HG03571 (cell line): ENCODE data around the gene SYNRG.

Experiments
- ATAC-seq: cut with Tn5 transposase; IDR thresholded peaks from one replicate; pipeline ENCODE4 v1.9.1; 2021; ENCODE audit not compliant: unreplicated experiment

Gene SYNRG

DNA sequence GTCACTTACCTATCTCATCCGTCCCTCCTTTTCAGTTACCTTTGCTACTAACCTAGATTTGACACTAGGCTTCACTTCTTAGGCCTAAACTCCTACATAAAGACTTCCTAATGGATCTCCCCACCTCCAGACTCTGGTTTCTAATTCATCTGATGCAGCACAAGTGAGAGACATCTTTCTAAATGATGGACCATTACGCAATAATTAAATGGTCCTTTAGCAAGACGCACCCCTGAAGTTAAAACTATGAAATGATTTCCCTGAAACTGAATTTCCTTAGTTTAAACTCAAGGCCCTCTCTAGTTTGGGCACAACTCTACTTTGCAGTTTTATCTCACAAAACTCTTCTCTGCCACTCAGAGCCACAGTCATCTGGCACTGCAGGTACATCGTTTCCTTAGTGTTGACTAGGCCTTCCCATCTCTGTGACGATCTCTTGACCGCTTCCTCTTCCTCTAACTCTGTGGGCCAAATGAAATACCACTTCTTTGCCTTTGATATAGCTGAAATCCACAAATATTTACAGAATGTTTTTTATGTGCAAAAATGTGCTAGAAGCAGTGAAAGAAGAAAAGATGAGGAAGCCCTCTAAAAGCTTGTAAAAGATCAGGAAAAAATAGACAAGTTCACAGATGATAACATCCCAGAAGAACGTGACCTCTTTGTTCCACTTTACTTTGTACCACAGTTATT lies 3.3 kb downstream of the SYNRG start:
- no peak for ATAC-seq

DNA sequence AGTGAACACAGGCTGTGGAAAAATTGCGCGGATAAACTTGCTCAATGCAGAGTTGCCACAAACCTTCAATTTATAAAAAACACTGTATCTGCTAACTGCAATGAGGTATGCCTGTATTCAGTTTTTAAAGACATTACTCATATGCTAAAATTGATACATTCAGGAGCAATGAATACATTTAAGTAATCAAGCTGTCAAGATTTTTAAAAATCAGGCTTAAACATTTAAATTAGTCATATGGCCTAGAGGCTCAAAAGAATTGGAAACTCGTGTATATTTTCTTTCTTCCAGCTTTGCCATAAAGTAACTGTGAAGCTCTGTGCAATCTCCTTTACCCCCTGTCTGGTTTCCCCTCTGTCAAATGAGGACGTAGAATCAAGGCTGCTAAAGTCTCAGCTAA lies 4.1 kb downstream of the SYNRG start:
- ATAC-seq = no peak

DNA sequence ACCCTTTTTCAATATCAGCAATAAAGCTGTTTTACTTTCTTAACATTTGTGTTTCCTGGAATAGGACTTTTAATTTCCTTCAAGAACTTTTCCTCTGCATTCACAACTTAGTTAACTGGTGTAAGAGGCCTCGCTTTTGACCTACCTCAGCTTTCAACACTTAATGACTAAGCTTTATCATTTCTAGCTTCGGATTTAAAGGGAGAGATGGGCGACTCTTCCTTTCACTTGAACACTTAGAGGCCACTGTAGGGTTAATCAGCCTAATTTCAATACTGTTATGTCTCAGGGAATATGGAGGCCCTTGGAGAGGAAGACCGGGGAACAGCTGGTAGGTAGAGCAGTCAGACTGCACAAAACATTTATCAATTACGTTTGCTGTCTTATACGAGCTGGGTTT lies 4.7 kb downstream of the SYNRG start:
- ATAC-seq = no peak

DNA sequence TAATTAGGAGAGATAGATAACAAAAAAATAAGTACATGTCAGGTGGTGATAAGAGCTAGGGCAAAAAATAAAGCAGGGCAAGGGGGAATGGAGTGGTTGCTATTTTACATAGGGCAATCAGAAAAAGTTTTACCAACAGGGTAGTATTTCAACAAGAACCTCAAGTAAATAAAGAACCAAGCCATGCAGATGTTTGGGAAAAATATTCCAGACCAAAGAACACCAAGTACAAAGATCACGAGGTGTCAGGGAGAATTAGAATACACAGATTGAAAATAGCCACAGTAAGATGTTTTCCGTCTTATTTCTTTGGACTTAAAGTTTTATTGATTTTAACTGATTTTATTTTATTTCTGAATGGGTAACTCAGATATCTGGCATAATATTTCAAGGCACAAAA lies 11.1 kb downstream of the SYNRG start:
- ATAC-seq = no peak

DNA sequence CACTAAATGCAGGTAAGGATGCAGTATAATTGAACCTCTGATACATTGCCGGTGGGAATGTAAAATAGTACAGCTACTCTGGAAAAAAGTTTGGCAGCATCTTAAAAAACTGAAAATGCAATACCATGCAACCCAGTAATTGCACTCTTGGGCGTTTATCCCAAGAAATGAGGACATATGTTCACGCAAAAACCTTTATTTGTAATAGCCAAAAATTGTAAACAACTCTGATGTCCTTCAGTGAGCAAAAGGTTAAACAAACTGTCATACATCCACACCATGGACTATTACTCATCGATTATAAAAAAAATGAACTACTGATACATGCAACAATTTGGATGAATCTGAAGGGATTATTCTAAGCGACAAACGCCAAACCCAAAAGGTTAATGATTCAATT lies 16.9 kb downstream of the SYNRG start:
- no peak for ATAC-seq

DNA sequence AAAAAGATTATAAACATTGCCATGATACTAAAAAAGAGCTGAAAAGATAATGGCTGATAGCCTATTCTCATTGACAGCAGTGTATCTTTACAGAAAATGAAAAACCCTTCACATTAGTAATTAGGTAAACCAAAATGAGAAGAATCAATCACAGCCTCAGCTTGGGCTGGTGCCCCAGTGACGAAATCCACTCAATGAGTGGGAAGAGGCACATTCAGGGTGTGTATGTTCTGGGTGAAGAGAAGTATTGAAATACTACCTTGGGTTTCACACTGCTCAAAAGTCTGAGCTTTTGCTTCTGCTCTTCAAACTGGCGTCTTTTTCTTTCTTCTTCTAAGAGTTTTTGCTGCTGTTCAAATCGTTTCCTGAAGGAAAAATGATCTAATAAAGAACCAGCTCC lies 24.2 kb downstream of the SYNRG start:
- ATAC-seq = no peak

DNA sequence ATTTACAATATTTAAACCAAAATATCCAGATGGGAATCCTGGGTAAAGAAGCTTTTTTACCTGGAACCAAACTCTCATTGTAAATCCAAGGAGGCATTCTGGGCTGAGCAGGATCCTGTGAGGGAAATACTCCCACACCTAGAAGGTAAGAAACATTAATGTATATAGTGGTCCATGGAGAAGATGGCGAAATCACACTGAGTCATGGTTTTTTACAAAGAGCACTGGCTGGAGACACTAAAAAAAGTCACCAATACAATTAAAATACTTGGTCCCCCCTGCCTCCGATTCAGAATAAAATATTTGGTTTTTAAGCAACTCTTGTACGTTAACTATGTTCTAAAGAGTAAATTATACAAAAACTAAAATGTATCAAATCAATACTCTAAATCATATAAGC lies 32.9 kb downstream of the SYNRG start:
- ATAC-seq = no peak

DNA sequence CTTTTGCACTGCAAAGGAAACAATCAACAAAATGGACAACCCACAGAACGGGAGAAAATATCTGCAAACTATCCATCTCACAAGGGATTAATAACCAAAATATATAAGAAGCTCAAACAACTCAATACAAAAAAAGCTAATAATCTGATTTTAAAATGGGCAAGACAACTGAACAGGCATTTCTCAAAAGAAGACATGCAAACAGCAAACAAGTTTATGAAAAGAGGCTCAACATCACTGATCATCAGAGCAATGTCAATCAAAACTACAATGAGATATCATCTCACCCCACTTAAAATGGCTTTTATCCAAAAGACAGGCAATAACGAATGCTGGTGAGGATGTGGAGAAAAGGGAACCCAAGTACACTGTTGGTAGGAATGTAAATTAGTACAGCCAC lies 34.8 kb downstream of the SYNRG start:
- ATAC-seq = no peak

DNA sequence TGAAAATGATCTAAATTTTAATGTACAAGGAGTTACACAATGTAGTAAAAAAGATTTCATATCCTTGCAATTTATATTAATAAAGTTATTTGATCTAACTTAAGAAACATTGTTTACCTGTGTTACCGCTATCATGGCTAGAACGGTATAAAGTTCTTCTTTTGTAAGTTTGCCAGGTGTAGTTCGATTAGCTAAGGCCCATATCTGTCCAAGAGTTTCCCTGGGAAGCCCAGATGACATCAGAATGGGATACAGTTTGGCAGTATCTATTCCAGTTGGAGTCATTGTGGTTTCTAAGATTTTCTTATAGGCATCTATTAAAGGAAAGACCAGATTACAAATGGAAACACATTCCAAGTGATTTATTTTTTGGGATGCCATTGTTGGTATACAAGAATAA lies 37.5 kb downstream of the SYNRG start:
- no peak for ATAC-seq

DNA sequence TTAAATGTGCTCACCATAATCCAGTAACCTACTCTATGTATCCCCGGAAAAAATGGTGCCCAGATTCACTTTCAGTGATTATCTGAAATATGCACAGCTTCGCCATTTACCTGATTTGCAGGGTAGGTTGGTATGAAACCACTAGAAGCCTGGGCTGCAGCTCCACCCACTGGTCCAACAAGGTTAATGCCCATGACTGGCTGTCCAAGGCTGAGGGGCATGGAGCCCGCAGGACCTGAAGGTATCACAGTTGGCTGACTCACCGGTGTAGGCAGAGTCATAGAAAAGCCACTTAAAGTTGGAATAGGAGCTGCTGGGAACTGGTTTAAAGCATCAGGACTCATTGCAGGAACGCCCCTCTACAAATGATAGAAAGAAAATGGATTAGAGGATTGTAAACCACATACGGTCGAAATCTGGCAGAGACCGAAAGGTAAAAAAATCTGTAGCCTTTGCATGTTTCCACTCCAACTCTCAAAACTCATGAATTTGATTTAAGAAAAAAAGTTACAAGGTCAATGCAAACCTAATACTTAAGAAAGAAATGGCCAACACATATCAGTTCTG lies 38.6 kb downstream of the SYNRG start:
- ATAC-seq = no peak

DNA sequence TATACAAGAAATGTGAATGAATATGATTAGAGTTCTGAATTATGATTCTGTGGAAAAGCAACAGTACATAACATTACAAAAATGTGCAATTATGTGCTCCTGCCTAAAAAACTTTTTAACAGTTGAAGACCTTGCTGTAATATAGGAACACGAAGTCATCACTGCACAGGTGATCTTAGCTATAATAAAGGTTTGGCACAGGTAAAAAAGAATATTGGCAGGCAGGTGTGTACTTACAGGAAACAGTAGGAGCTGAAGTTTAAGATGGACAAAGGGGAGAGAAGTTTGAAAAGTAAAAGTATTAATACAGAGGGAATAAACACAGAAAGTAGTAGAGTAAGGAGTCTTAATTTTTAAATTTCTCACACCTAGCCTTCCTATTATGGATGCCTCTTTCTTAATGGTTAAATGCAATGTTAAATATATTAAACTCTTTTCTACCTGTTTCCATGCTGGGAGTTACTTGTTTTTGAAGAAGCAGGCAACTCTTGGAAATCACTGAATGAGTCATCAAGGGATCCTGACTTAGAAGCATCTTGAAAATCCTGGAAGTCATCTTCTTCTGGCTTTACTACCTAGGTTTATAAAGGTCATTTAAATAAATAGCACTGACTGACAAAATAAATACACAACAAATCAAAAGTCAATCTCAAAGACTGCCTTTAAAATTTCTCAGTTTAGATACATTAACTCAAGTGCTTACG lies 40.7 kb downstream of the SYNRG start:
- ATAC-seq = no peak

DNA sequence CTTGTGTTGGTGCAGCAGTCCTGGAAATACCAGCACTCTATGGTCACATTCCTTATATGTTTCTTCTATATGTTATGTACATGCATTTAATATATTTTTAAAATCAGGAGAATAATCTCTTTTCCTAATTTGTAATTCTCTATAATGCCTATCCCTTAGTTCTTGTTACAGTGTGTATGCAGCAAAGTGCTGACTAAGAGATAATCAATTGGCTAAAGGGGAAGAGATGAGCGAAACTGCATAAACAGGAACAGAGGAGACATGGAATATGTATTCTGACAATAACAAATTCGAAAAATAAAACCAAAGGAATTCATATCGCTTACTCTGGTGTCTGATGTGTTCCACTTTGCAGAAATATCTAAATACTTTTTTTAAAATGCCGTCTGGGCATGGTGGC lies 41.7 kb downstream of the SYNRG start:
- no peak for ATAC-seq

DNA sequence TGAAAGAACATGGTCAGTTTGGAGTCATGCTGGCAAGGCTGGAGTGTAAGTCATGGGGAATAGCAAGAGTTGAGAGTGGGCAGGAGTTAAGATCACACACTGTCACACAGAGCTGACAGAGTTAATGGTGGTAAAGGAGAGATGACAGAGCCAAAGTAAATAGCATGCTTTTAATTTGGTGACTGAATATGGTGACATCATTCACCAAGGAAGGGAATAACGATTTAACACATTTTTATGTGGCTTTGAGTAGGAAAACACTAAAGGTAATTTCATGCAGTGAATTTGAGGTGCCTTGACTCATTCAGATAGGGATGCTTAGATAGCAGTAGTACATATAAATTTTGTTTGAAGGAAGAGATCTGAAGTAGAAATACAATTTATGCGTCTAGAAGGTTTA lies 42.1 kb downstream of the SYNRG start:
- ATAC-seq = no peak

DNA sequence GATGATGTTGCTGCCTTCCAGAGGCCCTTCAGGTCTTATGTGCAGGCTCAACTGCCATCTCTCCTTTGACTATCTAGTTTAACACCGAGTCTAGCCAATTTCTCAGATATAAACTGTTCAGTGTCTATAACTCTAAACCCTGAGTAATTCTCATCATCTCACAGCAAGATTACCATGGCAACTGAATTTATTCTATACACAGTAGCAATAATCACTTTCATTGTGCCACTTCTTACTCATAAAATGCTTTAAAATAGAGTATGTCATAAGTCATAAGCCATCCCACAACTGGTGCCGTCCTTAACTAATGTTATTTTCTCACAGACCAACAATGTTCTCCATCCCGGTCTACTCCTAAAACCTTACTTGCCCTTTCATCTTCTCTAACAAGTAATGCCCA lies 45.0 kb downstream of the SYNRG start:
- ATAC-seq = no peak

DNA sequence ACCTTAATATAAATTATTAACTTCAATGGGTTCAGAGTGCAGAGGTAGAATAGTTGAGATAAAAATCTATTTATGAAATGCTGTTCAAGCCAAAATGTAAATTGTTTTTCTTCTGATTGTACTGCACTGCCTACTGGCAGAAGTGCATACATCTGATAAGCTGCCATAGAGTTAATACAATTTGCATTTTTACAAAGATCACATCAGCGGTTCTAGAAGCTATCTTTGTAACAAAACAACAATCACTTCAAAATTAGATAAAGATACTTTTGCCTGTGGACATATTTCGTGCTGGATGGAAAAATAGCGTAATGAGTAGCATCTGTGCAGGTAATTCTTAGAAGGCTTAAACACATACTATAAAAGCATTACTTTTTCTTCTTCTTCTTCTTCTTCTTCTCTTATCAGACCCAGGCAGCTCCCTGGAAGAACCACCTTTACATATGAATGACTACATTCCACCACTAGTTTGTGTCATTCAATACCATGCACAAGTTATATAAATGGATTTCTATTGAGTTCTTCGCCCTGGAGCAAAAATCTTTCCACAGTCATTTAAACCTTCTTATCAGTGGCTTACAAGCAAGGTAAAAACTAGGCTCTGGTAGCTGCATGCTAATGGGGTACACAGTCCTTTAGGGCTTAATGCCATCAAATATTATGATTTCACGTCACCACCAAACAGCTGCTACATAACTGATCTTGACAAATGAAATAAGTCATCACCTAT lies 47.0 kb downstream of the SYNRG start:
- no peak for ATAC-seq

DNA sequence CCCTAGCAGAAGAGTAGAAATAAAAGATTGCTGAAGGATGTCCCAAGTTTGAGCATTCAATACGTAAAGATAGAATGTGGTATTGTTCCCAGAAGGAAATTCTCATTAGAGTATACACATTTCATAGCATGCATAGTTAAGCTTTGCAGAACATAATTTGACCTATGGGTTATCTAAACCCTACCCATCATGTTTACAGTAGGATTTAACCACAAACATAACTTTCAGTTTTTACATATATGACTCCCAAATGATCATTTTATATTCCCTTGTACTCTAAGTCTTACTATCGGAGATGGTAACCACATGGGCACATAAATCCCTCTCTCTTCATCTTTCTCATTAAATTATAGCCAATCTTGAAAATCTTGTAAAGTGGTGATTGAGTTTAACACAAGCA lies 50.9 kb downstream of the SYNRG start:
- ATAC-seq = no peak

DNA sequence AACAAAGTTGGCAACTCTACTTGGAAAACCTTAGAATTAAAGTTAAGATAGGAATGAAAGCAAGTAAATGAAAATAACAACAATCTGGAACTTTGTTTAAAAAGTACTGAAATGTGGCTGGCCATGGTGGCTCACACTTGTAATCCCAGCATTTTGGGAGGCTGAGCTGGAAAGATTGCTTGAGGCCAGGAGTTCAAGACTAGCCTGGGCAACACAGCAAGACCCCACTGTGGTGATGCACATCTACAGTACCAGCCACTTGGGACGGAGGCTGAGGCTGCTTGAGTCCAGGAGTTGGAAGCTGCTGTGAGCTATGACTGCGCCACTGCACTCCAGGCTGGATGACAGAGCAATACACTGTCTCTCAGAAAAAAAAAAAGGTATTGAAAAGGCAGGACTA lies 51.7 kb downstream of the SYNRG start:
- ATAC-seq = no peak

DNA sequence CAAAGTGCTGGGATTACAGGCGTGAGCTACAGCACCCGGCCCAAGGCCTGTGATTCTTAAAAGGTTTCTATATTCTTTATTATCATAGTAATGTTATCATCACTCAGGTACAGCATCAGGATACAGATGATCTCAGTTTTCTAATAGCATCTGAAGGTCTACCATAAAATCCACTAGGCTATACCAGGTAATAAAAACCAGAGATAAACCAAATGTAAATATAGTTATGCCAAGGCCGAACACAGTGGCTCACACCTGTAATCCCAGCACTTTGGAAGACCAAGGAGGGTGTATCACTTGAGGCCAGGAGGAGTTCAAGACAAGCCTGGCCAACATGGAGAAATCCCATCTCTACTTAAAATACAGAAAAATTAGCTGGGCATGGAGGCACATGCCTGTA lies 53.8 kb downstream of the SYNRG start:
- ATAC-seq = no peak

DNA sequence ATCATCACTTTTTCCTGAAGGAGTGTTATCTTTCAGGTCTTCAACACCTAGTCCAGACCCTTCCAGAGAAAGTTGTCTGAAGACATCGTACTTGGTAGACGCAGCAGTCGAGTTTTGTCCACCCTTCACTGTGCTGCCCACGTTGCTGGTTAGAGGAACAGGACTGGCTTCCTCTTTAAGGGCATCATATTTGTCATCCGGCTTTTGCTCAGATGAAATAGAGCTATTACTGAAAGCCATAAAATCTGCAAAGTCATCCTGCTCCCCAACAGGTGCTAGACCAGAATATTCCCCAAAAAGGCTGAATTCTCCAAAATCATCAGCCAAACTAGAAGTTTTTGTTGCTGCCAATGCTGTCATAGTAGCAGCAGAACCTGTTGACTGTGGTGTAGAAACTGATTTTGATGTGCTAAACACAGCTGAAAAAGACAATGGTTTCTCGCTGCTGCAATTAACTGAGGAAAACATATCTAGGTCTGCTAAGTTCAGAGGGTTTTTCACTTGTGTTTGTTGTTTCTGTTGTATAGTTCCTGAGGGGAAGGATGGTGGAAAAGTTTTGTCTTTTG lies 55.7 kb downstream of the SYNRG start:
- no peak for ATAC-seq

DNA sequence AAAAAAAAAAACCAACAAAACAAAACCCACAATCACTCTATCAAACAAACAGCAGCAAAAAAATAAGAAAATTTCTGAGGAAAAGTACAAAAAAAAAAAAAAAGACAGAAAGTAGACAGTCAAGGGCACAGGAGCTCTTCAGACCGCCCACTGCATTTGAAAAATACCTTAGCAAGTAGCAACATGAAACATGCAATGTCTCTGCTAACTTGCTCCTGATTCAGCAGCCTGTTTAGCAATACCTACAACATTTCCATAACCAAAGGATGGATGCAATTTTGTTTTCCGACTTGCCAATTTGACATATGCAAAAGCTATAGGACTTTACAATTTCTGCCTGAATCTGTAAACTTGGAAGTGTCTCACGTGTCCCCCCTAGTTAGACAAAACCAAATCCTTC lies 57.4 kb downstream of the SYNRG start:
- no peak for ATAC-seq

DNA sequence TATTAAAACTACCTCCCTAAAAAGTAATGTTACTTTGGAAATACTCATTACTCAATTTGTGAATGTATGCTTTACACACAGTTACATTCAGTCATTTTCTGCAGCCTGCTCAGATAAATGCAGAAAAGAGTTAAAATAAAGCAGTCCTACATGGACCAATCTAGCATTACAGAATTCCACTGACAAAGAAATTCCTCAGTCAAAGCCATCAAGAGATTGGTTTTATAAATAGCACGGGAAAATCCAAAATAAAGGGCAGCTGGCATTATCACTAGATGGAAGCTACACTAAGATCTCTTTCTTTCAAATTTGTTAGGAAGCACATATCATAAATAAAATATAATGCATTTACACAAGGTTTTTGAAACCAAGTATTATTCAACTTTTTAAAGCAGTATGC lies 61.2 kb downstream of the SYNRG start:
- ATAC-seq = no peak

DNA sequence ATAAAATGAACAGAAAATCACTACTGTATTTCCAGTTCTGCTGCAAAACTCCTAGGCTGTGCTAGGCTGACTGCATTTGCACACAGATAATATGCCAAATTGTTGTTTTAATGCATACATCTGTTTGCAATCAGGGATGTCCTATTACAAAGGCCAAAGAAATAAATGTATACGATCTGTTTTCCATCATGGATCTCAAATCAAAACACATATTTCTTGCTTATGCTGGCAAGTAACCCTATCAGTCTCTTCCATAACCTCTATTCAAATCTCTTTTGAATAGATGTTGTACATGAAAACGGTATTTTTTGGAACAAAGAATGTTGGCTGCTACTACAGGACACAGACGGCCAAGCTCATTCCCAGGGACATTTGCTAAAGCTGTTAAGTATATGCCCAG lies 62.9 kb downstream of the SYNRG start:
- ATAC-seq = no peak
